GM18909 (cell line): ENCODE results near the gene LAIR2.
A peak's percentile ranks its signal among the peaks of the same experiment; 100 is the strongest.

ENCODE experiments used
- ATAC-seq: cut with Tn5 transposase; IDR thresholded peaks from one replicate; pipeline ENCODE4 v1.9.1; 2021; ENCODE audit warnings: mild to moderate bottlenecking; ENCODE audit not compliant: unreplicated experiment, poor library complexity

LAIR2 gene

GRCh38 chr19:54530866-54531265 lies 28.2 kb downstream of the LAIR2 start:
- no peak for ATAC-seq

GRCh38 chr19:54532528-54532927 lies 29.9 kb downstream of the LAIR2 start:
- ATAC-seq: peak; percentile 79

- ATAC-seq: no peak
Observed at GRCh38 chr19:54533476-54533875, 30.8 kb downstream of the LAIR2 start.

GRCh38 chr19:54534156-54534555 lies 31.5 kb downstream of the LAIR2 start:
- ATAC-seq: no peak

DNA sequence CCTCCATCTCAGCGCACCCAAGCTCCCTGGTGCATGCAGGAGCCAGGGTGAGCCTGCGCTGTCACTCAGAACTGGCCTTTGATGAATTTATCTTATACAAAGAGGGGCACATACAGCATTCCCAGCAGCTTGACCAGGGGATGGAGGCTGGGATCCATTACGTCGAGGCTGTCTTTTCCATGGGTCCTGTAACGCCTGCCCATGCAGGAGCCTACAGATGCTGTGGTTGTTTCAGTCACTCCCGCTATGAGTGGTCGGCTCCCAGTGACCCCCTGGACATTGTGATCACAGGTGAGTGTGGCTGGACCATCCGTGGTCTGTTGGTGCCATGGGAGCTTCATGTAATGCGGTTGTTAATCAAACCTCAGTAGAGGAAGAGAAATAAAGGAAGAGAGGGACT lies 33.0 kb downstream of the LAIR2 start:
- no peak for ATAC-seq

GRCh38 chr19:54536956-54537355 lies 34.3 kb downstream of the LAIR2 start:
- ATAC-seq: no peak

GRCh38 chr19:54541712-54542111 lies 39.1 kb downstream of the LAIR2 start:
- no peak for ATAC-seq

- ATAC-seq: no peak
Observed at GRCh38 chr19:54548806-54549205, 46.2 kb downstream of the LAIR2 start.

- no peak for ATAC-seq
Observed at GRCh38 chr19:54549224-54549623, 46.6 kb downstream of the LAIR2 start.

DNA sequence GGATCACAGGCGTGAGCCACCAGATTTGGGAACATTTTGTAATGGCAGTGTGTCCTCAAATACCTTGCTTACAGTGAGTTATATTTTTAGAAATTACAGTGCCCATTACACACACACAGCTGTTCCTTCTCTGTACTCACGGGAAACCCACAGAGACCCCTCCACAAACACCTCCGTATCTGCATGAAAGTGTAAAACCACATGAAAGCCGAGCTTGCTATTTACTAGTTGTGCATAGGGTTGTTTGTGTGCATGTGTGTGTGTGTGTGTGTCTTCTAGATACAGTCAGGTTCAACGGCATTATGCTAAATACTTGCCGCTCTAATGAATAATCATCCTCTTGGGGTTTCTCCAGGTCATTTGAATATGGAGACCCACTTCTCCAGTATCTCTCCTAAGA lies 48.7 kb downstream of the LAIR2 start:
- ATAC-seq: no peak

- no peak for ATAC-seq
Observed at GRCh38 chr19:54551950-54552912, 49.6 kb downstream of the LAIR2 start.

DNA sequence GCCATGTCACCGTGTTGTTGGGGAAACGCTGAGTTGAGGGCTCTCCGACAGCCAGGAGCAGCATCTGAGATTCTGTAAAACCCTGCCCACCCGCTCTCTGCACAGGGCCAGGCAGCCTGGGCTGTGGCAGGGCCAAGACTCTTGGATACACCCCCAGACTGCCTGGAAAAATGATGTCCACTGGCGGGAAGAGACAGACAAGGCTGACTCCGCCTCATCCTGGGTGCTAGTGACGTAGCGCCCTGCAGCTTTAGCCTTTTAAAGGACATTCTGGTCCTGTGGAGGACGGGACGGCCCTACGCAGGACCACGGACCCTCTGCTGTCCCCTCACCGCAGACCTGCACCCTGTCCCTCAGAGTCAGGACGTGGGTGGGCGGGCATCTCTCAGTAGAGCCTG lies 50.3 kb downstream of the LAIR2 start:
- no peak for ATAC-seq

DNA sequence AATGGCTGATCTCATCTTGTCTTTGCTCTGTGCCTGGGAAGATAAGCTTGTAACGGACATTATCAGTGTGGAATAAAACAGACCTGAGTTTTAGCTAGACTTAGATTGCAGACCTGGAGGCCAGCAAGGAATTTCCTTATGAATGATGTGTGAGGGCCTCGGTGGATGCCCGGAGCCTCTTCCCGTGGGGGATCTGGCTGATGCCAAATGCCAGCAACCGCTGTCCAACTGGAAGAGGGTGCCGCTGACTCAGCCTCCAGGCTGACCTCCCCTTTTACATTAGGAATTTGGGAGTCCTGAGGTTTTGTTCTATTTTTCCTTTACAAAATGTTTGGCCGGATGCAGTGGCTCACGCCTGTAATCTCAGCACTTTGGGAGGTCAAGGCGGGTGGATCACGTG lies 51.4 kb downstream of the LAIR2 start:
- no peak for ATAC-seq

- ATAC-seq: no peak
Observed at GRCh38 chr19:54554896-54555295, 52.3 kb downstream of the LAIR2 start.

- no peak for ATAC-seq
Observed at GRCh38 chr19:54556194-54556593, 53.6 kb downstream of the LAIR2 start.

DNA sequence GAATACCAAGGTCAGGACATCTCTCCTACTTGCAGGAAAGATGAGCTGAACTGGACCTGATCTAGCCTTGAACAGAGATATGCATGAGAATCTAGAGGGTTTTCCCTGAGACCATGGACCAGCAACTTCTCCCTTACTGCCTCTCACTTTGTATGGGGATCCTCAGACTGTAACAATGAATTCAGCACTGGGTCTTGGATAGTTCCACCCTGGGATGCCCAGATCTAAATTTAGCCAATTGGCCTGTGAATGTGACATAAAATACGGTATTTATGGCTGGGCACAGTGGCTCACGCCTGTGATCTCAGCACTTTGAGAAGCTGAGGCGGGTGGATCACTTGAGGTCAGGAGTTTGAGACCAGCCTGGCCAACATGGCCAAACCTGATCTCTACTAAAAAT lies 55.7 kb downstream of the LAIR2 start:
- ATAC-seq: no peak
